ENCODE results near the gene PSMD12. TPM values are rescaled to one million over a fixed set of nuclear protein-coding genes. Genes with fewer than 3 reads are reported as not detected.
"Not testable (repeated sequence)": the region's sequence is repeated elsewhere in the genome, so short reads cannot be mapped to it uniquely, and the experiment has no call there.

PSMD12 gene
- total RNA-seq, 1 donor from 2014 or later: 45.0 TPM

- Histone ChIP-seq H3K9me3 (replicated peaks) (peaks cover 10% of the 10 kb centered on the region), H3K4me3 (no peak overlapping the region), H3K4me1 (no peaks in the 10 kb centered on the region), H3K27me3 (ENCODE audit: low read depth) (no peaks in the 10 kb centered on the region), H3K36me3 (no peaks in the 10 kb centered on the region), H3K27ac (replicated peaks) (no peak overlapping the region)
- intact Hi-C loops (cut with micrococcal nuclease): no loop called here
- DNase-seq: no peak
- TF ChIP-seq, protein P1, sequence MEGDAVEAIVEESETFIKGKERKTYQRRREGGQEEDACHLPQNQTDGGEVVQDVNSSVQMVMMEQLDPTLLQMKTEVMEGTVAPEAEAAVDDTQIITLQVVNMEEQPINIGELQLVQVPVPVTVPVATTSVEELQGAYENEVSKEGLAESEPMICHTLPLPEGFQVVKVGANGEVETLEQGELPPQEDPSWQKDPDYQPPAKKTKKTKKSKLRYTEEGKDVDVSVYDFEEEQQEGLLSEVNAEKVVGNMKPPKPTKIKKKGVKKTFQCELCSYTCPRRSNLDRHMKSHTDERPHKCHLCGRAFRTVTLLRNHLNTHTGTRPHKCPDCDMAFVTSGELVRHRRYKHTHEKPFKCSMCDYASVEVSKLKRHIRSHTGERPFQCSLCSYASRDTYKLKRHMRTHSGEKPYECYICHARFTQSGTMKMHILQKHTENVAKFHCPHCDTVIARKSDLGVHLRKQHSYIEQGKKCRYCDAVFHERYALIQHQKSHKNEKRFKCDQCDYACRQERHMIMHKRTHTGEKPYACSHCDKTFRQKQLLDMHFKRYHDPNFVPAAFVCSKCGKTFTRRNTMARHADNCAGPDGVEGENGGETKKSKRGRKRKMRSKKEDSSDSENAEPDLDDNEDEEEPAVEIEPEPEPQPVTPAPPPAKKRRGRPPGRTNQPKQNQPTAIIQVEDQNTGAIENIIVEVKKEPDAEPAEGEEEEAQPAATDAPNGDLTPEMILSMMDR (IDR thresholded peaks at IDR 0.05; ENCODE audit: borderline replicate concordance): no peak
Measured at GRCh38 chr17:67324330-67324729, 42.0 kb downstream of the PSMD12 start.

- intact Hi-C loops (cut with micrococcal nuclease): no loop called here
- no peak for DNase-seq
- no peaks in the 10 kb centered on the region for H3K36me3 ChIP-seq
- no peaks in the 10 kb centered on the region for H3K27me3 ChIP-seq (ENCODE audit: low read depth)
- no peaks in the 10 kb centered on the region for H3K4me1 ChIP-seq
- H3K27ac ChIP-seq (replicated peaks): no peak overlapping the region
- TF ChIP-seq, protein P1 (IDR thresholded peaks at IDR 0.05; ENCODE audit: borderline replicate concordance): no peak
- H3K4me3 ChIP-seq: no peak overlapping the region
- H3K9me3 ChIP-seq (replicated peaks): peaks cover 6% of the 10 kb centered on the region
Measured at GRCh38 chr17:67323445-67323844, 42.9 kb downstream of the PSMD12 start.

DNA sequence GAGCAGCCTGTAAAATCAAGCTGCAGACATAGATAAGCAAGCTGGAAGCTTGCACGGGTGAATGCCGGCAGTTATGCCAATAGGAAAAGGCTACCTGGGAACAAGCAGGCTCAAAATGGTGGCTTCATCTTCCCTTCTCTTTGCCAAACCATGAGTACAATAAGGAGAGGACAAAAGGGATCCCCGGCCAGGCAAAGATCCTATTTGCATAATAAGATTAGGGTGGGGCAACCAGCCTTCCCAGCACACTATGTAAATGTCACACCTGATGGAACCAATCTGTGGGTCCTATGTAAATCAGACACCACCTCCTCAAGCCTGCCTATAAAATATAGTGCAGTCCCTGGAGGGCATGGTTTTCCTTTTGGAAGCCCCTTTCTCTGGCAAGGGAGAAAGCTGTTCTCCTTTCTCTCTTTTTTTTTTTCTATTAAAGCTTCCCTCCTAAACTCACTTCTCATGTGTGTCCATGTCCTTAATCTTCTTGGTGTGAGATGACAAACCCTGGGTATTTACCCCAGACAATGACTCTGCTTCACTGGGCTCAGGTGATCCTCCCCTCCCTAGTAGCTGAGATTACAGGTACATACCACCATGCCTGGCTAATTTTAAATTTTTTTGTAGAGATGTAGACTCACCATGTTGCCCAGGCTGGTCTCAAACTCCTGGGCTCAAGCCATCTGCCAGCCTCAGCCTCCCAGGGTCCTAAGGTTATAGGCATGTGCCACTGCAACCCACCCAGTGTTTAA is 44.2 kb downstream of the PSMD12 start:
- no peaks in the 10 kb centered on the region for H3K9me3 ChIP-seq (replicated peaks)
- DNase-seq: no peak
- H3K36me3 ChIP-seq: no peaks in the 10 kb centered on the region
- H3K27me3 ChIP-seq (ENCODE audit: low read depth): no peaks in the 10 kb centered on the region
- TF ChIP-seq, protein P1 (IDR thresholded peaks at IDR 0.05; ENCODE audit: borderline replicate concordance): no peak
- intact Hi-C loops (cut with micrococcal nuclease): no loop called here
- no peak overlapping the region for H3K27ac ChIP-seq (replicated peaks)
- H3K4me1 ChIP-seq: no peaks in the 10 kb centered on the region
- no peak overlapping the region for H3K4me3 ChIP-seq

DNA sequence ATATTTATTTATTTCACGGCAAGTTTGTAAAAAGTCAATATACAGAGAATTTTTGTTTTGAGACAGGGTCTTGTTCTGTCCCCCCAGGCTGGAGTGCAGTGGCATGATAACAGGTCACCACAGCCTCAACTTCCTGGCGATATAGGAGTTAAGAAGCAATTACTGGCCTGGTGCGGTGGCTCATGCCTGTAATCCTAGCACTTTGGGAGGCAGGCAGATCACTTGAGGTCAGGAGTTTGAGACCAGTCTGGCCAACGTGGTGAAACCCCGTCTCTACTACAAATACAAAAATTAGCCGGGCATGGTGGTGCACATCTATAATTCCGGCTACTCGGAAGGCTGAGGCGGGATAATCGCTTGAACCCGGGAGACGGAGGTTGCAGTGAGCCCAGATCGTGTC is 44.9 kb downstream of the PSMD12 start:
- intact Hi-C loops (cut with micrococcal nuclease); H3K4me1 ChIP-seq; DNase-seq; H3K36me3 ChIP-seq; H3K4me3 ChIP-seq; H3K27ac ChIP-seq (replicated peaks); H3K27me3 ChIP-seq (ENCODE audit: low read depth); H3K9me3 ChIP-seq (replicated peaks): not testable (repeated sequence)

DNA sequence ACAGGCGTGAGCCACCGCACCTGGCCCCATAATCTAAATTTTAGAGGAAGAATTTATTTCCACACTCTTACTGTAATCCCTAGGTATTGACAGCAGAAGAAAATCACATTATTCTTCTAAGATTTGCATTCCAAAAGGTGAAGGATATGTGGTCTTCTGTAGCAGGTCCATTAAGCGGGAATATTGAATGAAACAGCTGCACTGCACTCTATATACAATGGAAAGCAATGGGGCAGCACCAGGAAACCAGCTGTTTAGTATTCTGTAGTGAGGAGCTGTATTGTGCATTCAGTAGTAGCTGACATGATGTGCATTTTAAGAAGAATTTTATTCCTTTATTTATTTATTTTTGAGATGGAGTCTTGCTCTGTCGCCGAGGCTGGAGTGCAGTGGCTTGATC is 49.6 kb downstream of the PSMD12 start:
- intact Hi-C loops (cut with micrococcal nuclease): no loop called here
- DNase-seq: no peak
- no peak overlapping the region for H3K27ac ChIP-seq (replicated peaks)
- H3K4me3 ChIP-seq: no peak overlapping the region
- peaks cover 9% of the 10 kb centered on the region for H3K4me1 ChIP-seq
- no peaks in the 10 kb centered on the region for H3K9me3 ChIP-seq (replicated peaks)
- H3K27me3 ChIP-seq (ENCODE audit: low read depth): no peaks in the 10 kb centered on the region
- no peaks in the 10 kb centered on the region for H3K36me3 ChIP-seq
- TF ChIP-seq, protein P1 (IDR thresholded peaks at IDR 0.05; ENCODE audit: borderline replicate concordance): no peak

DNA sequence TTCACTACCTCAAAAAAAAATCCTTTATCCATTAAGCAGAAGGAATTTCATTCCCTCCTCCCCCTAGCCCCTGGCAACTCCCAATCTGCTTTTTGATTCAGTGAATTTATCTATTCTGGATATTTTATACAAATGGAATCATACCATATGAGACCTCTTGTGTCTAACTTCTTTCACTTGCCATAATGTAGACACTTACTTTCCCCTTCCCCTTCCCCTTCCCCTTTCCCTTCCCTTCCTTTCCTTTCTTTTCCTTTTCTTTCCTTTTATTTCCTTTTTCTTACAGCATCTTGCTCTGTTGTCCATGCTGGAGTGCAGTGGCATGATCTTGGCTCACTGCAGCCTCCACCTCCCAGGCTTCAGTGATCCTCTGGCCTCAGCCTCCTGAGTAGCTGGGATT is 50.5 kb downstream of the PSMD12 start:
- TF ChIP-seq, protein P1 (IDR thresholded peaks at IDR 0.05; ENCODE audit: borderline replicate concordance): no peak
- Histone ChIP-seq H3K4me3 (no peak overlapping the region), H3K36me3 (no peaks in the 10 kb centered on the region)

More for the DNA sequence above, 50.5 kb downstream of the PSMD12 start:
- intact Hi-C loops (cut with micrococcal nuclease): no loop called here
- DNase-seq: no peak
- H3K9me3 ChIP-seq (replicated peaks): no peaks in the 10 kb centered on the region
- H3K27me3 ChIP-seq (ENCODE audit: low read depth): no peaks in the 10 kb centered on the region
- H3K27ac ChIP-seq (replicated peaks): no peak overlapping the region
- H3K4me1 ChIP-seq: peaks cover 13% of the 10 kb centered on the region
